GM21737 (cell line): Measurements from ENCODE around the gene RNF213.
"Not testable (repeated sequence)": the region's sequence is repeated elsewhere in the genome, so short reads cannot be mapped to it uniquely, and the experiment has no call there.

ENCODE experiments used
- ATAC-seq: cut with Tn5 transposase; IDR thresholded peaks from one replicate; pipeline ENCODE4 v1.9.1; 2021; ENCODE audit warnings: mild to moderate bottlenecking, moderate library complexity; ENCODE audit not compliant: unreplicated experiment

Gene RNF213

GRCh38 chr17:80385046-80385445 lies 124.4 kb downstream of the RNF213 start:
- ATAC-seq = no peak

- no peak for ATAC-seq
Measured at GRCh38 chr17:80386341-80386740, 125.7 kb downstream of the RNF213 start.

DNA sequence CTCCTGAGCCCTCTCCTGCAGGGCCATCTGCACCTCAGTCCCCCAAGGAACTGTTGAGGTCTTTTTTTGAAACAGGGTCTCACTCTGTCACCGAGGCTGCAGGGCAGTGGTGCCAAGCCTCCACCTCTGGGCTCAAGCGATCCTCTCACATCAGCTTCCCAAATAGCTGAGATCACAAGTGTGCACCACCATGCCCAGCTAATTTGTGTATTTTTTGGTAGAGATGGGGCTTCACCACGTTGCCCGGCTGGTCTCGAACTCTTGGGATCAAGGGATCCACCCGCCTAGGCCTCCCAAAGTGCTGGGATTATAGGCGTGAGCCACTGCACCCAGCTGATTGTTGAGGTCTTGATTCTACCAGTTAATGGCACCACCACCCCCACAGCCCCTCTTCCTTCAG lies 126.4 kb downstream of the RNF213 start:
- no peak for ATAC-seq

GRCh38 chr17:80388175-80388574 lies 127.5 kb downstream of the RNF213 start:
- no peak for ATAC-seq

- no peak for ATAC-seq
Measured at GRCh38 chr17:80388601-80389000, 127.9 kb downstream of the RNF213 start.

DNA sequence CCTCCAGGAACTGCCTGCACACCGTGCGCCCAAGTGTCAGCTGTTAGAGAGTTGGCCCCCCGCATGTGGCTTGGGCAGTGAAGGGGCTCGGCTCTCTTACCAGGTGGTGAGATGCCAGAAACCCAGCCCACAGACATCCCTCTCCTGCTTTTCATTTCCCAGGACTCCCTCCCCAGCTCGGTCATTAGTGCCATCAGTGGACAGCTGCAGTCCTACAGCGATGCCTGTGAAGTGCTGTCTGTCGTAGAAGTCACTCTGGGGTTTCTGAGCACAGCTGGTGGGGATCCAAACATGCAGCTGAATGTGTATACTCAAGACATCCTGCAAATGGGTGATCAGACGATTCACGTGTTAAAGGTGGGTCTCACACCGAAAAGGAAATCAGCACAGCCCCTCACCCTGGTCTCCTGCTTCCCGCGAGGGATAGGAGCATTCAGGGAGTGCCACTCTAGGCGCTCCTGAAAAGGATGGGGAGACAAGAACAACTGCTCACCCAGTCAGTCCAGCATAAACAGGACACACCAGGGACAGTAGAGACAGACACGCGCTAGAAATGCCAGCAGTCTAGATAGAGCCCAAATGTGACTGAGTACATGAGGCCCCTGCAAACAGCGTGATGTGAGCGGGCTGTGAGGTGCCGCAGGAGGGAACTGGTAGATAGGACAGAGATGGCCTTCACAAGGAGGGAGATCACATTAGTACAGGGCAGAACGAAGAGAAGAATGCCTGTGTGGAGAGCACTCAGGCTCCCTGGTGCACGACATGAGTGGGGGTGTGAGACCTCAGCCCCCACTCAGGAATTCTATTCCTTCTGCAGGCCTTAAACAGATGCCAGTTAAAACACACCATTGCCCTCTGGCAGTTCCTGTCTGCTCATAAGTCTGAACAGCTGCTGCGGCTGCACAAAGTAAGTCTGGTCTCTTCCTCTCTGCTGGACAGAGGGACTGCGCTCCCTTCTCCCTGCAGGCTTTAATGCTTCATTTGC lies 128.7 kb downstream of the RNF213 start:
- no peak for ATAC-seq

DNA sequence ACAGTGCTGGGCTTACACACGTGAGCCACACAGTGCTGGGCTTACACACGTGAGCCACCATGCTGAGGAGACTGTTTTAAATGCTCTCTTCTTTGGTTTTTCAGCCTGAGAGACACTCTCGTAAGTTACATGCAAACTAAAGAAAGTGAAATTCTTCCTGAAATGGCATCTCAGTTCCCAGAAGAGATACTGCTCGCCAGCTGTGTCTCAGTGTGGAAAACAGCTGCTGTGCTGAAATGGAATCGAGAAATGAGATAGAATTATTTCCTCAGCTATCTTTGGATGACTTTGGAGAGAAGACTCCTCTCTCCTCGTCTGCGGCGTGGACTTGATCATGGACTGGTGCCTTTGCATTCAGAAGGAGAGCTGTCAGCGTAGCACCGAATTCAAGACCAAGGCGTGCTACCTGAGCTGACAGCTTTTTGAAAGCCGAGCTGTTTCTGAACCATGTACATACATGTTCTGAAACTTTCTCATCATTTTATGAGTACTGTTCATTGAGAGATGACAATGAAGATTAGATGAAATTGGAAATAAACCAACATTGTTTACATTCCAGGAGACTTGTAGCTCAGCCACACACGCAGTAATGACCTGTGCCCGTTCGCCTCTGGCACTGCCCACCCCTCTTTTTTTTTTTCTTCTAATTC lies 132.7 kb downstream of the RNF213 start:
- no peak for ATAC-seq

GRCh38 chr17:80393961-80394360 lies 133.3 kb downstream of the RNF213 start:
- no peak for ATAC-seq

DNA sequence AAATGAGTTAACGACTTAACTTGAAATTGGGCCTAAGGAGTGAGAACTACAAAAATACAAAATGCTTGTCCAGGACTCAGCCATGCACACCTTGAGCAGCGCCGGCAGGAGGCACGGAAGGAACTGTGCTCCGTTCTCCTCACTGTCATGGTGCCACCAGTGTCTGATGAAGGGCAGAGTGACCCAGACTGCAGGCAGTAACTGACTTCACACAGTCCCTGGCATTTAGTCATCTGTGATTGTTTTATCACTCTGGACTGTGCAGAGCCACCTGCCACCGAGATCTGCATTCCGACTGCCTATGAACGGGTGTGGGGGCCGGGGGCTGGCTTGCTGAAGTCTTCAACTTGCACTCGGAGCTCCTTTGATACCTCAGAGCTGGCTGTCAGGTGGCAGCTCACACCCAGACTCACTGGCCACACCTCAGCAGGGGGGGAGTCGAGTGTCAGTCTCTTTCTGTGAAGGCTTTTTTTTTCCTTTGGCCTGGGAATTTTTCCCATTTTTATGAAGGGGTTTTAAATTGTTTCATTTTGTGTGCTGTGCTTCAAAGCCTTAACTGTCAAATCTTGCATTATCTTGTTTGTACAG lies 134.1 kb downstream of the RNF213 start:
- no peak for ATAC-seq

DNA sequence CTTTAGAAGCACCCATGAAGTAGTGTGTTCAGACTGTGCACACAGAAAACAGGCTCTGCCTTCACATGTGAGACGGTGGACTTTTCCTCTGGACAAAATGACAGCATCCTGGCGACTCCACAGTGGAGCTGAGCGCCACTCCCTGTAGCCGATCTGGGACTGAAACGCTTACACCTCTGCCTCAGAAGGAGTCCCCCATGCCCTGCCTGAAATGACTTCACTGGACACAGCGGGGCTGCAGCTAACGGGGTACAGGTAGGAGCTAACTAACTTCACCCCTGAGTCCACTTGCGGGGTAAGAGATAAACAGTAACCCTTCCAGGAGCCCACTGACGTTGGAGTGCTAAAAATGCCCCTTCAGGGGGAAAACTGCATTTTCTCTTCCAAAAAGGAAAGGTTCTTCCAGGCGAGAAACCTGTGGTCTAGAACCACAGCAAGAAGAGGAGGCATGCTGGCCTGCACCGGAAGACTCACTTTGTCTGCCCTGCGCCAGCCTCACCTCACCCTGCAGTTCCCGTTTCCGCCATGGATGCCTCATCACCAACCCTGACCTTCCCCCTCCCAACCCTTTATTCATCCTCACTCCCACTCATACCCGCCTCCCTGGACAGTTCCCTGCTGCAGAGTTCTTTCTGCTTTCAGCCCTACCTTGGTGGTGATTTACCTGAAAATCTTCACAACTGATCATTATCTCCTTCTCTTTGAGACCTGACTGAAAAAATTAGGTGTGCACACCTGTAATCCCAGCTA lies 134.9 kb downstream of the RNF213 start:
- ATAC-seq = no peak

DNA sequence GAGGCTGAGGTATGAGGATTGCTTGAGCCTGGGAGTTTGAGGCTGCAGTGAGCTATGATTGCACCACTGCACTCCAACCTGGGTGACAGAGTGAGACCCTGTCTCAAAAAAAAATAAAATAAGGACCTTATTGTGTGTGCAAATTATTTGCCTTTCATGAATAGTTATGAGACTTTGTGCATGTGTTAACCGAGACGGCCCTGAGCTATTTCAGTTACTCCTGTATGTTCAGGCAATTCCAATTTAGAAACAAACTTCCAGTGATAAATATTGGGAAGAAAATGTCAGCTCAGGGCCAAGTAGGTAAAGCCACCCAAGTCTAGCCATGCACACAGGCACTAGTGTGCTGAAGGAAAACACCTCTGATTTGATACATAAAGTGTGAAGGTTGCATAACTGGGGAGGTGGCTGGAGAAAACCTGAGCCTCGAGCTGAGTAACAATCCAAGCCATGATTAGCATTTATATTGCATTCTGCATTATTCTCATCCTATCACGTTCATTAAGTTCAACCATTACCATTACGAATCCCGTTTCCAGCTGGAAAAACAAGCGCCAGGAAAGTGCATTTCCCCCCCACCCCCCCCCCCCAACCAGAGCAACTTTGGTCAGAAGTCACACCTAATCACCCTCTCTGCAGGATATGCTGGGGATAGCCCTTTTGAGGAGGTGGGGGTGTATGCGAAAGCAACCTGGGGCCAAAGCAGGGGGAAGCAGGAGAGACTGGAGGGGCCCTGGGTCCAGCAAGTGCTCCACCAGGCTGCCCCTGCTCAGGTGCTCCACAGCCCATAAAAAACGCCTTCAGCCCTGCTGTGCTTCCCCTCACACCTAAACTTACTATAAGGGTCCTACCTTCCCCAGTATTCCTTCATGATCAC lies 135.7 kb downstream of the RNF213 start:
- no peak for ATAC-seq

DNA sequence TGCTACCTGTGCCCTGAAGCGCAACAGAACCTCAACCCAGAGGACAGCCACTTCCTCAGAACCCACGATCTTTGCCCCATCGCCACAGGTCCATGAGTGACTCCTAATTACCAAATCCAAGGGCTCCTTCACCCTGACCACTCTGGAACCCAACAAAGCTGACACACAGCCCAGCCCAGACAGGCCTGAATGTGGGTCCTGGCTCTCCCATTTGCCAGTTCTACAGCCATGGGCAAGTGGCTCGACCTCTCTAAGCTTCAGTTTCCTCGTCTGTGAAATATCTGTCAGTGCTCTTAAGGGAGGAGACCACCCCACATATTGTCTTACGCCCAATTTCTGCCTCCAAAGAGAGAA lies 136.4 kb downstream of the RNF213 start:
- no peak for ATAC-seq

DNA sequence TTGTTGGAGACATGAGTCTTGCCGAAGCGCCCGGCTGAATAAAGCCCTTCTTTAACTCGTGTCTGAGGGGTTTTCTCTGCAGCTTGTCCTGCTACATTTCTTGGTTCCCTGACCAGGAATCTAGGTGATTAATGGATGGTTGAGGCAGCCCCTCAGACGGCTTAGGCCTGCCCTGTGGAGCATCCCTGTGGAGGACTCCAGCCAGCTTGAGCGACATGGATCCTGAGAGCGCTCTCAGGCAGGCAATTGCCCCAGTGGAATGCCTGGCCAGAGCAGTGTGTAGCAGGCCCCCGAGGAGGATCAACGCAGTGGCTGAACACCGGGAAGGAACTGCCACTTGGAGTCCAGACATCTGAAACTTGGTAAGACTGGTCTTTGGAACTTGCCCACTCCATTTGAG lies 137.0 kb downstream of the RNF213 start:
- ATAC-seq = no peak

DNA sequence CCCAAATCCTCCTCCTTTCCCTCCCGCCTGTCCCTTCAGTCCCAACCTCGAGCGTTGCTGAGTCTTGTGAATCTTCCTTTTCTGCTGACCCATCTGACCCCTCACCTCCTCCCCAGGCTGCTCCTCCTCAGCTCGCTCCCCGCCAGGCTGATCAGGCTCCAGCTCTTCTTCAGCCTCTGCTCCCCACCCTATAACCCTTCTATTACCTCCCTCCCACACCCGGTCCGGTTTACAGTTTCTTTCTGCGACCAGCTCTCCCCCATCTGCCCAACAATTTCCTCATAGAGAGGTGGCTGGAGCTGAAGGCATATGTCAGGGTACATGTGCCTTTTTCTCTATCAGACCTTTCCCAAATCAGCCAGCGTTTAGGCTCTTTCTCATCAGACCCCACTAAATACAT lies 140.4 kb downstream of the RNF213 start:
- not testable (repeated sequence) for ATAC-seq

DNA sequence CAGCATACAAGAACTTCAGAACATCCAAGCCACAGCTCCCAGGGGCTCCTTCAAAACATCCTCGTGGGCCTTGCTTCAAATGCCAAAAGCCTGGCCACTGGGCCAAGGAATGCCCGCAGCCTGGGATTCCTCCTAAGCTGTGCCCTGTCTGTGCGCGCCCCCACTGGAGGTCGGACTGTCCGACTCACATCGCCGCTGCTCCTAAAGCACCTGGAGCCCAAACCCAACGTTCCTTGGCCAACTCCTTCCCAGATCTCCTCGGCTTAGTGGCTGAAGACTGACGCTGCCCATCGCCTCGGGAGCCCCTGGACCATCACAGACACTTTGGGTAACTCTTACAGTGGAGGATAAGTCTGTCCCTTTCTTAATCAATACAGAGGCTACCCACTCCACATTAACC lies 141.4 kb downstream of the RNF213 start:
- ATAC-seq = not testable (repeated sequence)

DNA sequence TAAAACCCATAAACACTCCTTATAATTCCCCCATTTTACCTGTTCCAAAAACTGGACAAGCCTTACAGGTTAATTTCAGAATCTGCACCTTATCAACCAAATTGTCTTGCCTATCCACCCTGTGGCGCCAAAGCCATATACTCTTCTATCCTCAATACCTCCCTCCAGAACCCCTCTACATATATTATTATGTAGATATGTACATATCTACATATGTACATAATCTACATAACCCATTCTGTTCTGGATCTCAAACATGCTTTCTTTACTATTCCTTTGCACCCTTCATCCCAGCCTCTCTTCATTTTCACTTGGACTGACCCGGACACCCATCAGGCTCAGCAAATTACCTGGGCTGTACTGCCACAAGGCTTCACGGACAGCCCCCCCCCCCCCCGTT lies 142.3 kb downstream of the RNF213 start:
- no peak for ATAC-seq

DNA sequence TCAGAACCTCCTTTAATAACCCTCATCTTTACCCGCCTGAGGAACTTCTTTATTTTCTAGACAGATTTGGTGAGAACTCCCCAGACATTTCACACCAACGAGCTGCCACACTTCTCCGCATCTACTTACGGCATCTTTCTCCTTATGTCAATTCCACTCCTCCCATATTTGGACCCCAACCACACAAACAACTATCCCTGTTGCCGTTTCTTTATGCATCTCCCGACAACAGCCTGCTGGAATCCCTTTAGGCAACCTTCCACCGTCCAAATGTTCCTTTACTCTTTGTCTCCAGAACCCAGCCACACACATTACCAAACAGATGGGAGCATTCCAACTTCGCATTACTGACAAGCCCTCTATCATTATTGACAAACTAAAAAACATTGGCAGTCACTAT lies 145.5 kb downstream of the RNF213 start:
- no peak for ATAC-seq

DNA sequence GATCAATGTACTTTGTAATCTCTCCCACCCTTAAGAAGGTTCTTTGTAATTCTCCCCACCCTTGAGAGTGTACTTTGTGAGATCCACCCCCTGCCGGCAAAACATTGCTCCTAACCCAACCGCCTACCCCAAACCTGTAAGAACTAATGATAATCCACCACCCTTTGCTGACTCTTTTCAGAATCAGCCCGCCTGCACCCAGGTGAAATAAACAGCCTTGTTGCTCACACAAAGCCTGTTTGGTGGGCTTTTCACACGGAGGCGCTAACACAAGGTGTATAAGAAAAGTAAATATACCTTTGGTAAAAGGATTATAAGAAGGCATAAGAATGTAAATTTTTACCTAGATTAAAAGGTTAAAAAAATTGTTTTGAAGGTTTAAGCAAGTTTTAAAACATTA lies 147.3 kb downstream of the RNF213 start:
- ATAC-seq = not testable (repeated sequence)

DNA sequence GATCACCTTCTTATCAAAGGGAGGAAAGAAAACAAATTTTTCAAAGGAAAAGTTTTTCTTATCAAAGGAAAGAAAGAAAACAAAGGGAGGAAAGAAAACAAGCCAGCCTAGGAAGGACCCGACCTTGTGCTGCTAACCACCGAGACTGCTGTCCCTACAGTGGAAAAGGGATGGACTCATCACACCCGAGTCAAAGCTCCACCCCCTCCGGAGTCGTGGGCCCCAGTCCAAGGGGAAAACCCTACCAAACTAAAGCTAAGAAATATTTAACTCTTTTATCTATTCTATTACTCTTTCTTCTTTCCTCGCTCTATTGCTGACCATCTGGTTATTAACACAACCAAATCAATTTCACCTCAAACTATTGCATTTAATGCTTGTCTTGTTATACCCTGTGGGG lies 148.2 kb downstream of the RNF213 start:
- ATAC-seq = no peak

GRCh38 chr17:80409626-80410025 lies 149.0 kb downstream of the RNF213 start:
- ATAC-seq = no peak
